NCI-H82 treated with DMSO at 0.1 percent for 48 hours (cell line): ENCODE data around the gene PITPNC1.

Experiments used
- DNase-seq: peaks from one replicate; lab custom pipeline; 2025; ENCODE audit not compliant: unreplicated experiment; lab: John Stamatoyannopoulos, UW

PITPNC1 gene

DNA sequence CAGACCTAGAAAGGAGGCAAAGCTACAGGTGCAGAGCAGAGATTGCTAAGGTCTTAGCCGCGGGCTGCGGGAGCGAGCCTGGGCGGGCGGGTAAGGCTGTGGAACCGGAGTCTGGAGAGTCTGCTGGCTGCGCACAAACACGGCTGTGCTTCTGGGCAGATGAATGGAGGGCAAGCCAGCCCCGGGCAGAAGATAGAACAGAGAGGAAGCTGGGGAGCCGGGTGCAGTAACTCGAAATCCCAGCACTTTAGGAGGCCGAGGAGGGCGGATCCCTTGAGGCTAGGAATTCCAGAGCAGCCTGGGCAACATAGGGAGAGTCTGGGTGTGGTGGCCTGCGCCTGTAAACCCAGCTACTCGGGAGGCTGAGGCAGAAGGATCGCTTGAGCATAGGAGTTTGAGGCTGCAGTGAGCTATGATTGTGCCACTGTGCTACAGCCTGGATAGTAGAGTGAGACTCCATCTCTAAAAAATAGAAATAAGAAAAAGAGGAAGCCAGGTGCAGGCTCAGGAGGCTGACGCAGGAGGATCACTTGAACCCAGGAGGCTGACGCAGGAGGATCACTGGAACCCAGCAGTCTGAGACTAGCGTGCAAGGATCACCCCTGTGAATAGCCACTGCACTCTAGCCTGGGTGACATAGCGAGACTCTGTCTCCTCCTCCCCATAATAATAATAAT, 56.3 kb downstream of the PITPNC1 start:
- DNase-seq = no peak

DNA sequence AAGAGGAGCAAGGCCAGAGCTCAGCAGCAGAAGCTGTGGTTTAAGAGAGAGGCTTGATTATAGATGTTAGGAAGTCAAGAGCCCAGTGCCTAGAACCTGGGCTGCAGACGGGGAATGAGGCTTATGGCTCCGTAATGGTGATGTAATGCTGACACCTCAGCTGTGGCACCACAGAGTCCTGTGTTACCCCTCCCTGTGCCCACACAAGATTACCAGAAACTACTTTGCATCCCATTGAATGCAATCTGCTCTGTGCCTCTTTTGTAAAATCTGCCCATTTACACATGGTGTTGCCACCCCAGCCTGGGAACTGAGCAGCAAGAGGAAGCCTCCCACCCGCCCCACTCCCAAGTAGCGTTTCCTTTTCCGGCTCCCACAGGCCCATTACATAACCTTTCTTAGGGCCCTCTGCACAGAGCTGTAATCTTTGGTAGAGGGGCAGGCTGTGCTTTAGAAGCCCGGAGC, 57.0 kb downstream of the PITPNC1 start:
- no peak for DNase-seq

DNA sequence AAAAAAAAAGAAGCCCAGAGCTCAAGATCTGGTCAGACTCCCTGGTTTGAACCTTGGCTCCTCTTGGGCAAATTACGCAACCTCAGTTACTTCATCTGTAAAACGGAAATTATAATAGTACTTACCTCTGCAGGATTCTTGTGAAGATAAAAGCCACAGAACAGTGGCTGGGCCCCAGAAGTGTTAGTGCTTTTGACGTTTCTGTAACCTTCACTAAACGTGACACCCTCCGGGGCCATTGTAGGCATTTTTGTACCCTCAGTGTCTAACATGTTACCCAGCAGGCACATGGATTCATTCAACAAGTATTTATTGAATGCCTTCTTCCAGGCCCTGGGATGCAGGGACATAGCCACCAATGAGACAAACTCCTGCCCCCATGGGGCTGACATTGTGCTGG, 58.0 kb downstream of the PITPNC1 start:
- DNase-seq = no peak

DNA sequence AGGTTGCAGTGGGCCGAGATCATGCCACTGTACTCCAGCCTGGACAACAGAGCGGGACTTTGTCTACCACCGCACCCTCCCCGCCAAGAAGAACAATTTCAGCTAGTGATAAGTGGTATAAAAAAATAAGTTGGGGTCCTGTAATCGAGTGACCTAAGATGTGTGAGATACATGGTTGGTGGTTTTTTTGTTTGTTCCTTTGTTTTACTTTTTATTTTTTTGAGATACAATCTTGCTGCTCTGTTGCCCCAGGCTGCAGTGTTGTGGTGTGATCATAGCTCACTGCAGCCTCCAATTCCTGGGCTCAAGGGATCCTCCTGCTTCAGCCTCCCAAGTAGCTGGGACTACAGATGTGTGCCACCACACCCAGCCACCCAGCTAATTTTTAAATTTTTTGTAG, 58.7 kb downstream of the PITPNC1 start:
- no peak for DNase-seq

DNA sequence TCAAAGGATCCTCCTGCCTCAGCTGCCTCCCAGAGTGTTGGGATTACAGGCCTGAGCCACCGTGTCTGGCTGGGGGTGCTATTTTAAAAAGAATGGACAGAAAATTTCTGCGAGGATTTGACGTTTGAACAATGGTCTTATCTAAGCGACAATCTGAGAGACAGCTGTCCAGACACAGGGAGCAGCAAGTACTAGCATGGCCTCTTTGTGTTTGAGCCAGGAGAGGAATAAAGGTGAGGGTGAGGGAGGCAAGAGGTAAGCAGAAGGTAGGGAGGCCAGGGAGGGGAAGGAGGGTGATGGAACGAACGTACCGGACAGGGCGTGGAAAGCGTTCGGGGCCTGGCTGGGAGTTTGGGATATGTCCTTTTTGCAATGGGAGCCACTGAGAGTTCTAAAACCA, 59.2 kb downstream of the PITPNC1 start:
- no peak for DNase-seq

DNA sequence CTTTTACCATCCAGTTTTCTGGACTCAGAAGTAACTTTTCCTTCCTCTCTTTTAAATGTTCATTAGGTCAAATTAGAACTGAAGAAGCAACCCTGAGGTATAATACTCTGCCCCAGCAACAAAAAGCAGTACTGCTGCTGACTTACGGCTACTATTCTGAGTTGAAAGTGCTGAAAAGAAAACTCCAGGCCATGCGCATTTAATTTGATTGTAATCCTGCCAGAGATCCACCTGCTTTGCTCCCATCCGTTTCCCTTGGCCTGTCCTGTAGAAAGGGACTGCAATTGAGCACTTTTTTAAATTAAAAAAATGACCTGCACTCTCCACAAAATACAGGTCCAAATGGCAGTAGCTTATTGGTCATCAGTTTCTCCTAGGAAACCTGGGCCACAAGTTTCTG, 61.6 kb downstream of the PITPNC1 start:
- DNase-seq = no peak

- DNase-seq = no peak
Observed at GRCh38 chr17:67439269-67439668, 62.2 kb downstream of the PITPNC1 start.

GRCh38 chr17:67440277-67441051, 63.4 kb downstream of the PITPNC1 start:
- no peak for DNase-seq

DNA sequence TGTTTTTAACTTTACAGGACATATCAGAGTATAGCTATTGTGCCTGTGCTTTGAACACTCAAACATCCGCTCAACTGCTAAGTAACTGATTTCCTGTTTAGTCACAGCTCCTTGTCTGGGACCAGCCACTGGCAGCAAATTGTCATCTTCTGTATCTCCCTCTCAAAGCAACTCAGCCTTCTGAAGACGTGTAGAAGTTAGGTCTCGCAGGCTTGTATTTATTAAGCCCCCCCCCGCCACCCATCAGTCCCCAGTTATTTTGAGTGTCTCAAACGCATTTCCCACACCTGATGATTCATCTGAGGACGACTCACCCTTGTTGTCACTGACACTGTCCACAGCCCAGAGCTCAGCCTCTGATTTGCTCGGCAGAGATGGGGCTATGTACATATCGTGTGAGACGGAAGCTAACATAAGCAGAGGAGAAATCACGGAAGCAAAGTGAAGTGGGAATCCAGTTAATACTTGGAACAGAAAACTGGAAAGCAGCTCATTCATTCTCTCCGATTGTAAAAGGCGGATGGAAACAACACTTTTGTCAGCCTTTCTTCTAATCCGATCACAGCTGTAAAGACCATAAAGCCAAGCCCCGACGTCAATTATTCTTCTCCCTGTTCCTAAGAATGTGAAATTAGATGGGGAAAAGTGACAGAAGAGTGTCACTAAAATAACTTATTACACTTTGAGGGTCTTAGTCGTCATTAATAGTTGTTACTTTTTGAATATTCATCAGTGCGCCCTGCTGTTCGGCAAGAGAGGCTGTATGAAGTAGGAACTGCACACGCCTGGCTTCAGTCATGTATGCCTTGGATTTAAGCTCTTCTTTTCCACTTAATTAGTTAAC, 64.2 kb downstream of the PITPNC1 start:
- no peak for DNase-seq

DNA sequence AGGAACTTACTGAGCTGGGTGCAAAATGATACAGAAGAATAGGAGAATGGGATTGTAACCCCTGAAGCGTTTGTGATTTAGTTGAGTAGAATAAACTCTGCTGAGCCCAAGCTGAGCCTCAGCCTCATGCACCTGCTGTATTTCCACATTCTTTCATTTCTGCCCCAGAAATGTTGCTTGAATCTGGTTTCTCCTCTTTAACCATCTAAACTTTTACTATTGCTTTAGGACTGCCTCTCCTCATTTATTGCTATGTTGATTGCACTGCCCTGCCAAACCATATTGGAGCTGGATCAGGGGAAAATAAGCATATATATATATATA, 64.8 kb downstream of the PITPNC1 start:
- DNase-seq = no peak

DNA sequence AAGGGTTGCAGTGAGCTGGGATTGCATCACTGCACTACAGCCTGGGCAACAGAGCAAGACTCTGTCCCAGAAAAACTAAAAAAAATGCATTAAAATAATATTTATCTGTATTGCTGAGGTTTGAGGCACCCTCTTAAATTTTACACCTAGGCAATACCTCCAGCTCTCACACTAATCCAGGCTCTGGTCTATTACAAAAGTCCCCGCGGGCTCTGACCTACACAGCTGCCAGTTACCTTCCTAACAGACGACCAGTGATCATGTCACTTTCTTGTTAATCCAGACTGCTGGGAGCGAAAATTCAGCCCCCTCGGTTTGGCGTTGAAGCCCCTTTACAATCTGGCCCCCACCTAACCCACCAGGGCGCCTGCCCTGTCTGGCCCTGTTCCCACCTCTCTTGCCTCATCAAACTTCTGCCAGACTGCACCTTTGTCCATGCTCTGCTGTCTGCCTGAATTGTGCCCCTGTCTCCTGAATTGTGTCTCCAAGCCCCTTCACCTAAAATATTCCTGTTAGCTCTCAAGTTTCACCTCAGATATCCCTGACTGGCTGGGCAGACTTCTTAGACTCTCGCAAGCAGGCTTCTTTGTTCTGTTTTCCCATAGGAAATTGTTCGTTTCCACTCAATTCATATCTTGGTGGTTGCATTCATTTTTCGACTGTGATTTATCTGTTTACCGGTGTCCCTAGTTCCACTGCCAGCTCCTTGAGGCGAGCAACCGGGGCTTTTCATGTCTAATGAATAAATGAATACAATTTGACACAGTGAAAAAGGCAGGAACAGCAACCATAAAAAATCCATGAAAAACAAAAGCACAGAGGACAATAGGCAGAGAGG, 65.9 kb downstream of the PITPNC1 start:
- DNase-seq = peak; percentile 34

DNA sequence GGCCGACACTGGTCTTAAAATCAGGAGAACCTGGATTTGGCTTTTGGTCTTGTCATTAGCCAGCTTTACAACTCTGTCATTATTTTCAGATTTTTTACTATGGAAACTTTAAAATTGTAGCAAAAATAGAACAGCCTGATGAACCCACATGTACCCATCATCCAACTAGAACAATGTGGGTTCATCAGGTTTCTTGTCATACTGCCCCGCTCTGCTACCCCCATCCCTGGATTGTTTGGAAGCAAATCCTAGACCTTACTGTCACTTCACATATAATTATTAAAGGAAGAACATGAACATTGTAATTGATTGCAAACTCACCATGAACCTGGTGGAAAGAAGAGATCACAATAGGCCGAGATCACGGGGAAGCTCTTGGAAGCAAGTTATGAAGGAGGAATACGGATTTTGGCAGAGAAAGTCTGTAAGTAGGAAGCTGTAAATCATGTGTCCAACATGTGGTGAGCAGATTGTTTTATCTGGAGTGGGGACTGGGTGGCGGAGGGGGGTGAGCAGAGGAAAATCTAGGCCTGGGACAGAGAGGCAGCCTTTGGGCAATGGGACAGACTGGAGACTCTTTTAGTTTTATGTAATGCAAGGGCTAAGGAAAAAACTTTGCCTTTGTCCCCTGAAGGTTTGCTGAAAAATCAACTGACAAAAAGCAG, 67.0 kb downstream of the PITPNC1 start:
- DNase-seq = no peak

GRCh38 chr17:67448449-67448848, 71.4 kb downstream of the PITPNC1 start:
- no peak for DNase-seq

DNA sequence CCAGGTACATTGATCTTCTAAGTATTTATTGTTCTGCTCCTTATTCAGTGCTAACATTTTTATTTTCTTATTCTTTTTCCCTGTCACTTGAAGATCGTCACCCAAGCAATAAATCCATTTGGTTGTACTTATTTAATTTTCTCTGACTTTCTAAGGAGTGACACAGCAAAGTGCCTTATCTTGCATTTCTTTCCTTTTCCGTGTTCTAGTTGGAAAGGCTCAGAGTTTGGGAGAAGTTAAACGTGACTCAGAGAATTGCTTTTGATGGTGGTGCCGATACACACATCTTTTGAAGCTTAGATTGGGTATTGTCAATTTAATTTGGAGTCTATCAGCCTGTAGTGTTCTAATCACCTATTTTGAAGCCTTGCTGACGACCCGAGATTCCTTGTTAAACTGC, 72.0 kb downstream of the PITPNC1 start:
- DNase-seq = no peak

GRCh38 chr17:67449845-67450755, 73.0 kb downstream of the PITPNC1 start:
- DNase-seq = no peak

DNA sequence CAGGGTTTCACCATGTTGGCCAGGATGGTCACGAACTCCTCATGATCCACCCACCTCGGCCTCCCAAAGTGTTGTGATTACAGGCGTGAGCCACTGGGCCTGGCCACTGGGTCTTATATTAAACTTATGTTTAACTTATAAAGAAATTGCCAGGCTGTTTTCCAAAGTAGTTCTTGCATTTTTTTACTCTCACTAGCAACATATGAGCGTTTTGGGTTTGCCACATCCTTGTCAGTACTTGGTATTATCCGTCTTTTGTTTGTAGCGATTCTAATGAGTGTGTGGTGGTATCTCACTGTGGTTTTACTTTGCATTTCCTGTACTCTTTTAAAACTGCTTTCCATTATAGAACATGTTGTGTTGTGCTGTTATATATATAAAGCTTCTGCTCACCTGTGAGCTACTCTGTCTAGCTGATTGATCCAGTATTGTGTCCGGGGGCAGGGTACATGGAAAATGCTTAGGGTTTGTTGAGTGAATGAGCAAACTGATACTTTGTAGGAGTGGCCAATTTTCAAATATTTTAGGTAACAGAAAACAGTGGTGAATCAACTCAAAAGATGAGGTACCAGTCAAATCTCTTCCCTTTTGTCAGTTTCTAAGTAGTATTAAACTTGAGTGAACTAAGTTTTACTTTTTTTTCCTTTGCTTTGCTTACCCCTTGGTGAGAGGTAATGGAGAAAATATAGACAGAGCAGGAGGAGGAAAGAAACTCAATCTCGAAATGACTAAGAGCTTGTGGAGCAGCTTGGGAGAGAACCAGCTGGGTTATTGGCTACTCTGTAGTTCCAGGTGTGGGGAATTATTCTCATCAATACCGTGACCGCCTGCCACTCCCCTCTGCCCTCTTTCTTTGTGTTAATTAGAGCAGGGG, 75.8 kb downstream of the PITPNC1 start:
- no peak for DNase-seq

GRCh38 chr17:67456103-67456502, 79.0 kb downstream of the PITPNC1 start:
- DNase-seq = no peak

DNA sequence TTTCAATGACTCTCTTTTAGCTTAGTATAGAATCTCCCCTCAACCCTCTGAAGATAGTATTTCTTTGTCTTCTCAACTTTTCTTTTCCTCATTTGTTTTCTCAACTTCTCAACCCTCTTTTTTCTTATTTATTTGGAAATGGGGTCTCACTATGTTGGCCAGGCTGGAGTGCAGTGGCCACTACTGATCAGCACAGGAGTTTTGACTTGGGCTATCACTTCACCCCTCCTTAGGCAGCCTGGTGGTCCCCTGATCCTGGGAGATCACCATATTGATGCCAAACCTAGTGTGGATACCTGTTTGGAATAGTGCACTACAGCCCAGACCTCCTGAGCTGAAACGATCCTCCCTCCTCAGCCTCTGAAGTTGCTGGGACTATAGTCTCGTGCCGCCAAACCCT, 79.8 kb downstream of the PITPNC1 start:
- no peak for DNase-seq
